GM19240 (cell line): Measurements from ENCODE around the gene MAS1.
A peak's percentile ranks its signal among the peaks of the same experiment; 100 is the strongest.
"Not testable (repeated sequence)": the region's sequence is repeated elsewhere in the genome, so short reads cannot be mapped to it uniquely, and the experiment has no call there.

Experiments
- DNase-seq: peaks from one replicate; pipeline ENCODE4 v3.0.0; 2011; ENCODE audit warnings: low spot score; ENCODE audit not compliant: insufficient read length

MAS1 gene

GRCh38 chr6:159890792-159891191, at the start of gene MAS1:
MAS1 (plus strand) TSS chr6:159890988; CDS start chr6:159906956, 15,968 bp downstream.
- no peak for DNase-seq

- no peak for DNase-seq
Measured at GRCh38 chr6:159842035-159842434, 48.8 kb upstream of the MAS1 start.

DNA sequence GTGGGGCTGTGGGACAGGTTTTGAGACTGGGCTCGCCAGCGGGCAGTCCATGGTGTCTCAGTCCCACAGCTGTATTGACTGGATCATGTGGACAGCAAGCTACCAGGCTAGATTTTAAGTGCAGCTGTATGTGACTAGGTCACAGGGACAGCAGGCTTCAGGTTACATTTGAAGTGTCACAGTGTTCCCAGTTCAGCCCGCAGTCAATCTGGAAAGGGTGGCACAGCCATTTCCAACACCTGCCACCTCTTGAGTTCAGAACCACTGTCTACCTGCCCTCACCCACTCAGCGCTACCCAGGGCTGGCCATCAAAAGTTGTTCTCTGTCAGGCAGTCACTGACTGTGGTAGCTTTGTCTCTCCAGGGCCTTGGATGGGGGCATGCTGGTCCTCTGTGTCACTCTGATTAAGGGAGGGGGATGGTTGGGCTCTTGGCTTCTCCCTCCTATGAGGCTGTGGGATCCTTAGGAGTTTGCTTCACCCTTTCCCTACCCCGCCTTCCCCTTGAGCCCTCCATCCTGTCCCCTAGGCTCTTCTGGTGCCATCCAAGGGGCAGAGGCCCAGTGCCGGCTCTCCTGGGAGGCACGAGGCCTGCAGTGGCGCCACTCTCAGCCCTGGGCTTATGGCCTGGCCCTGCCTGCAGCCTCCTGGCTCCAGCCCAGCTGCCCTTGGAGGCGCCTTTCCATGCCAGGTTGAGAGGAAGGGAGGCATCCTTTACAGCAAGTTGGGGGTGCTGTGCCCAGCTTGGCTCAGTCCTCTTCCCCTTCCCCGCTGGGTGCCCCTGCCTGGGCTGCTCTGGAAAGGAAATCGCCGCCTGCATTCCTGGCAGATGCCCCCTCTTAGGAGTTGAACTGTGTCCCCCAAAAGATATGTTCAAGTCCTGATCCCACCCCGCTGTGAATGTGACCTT, 45.8 kb upstream of the MAS1 start:
- DNase-seq = no peak

GRCh38 chr6:159848552-159848951, 42.2 kb upstream of the MAS1 start:
- not testable (repeated sequence) for DNase-seq

- DNase-seq = not testable (repeated sequence)
Measured at GRCh38 chr6:159849851-159850250, 40.9 kb upstream of the MAS1 start.

GRCh38 chr6:159852877-159853276, 37.9 kb upstream of the MAS1 start:
- DNase-seq = no peak

- no peak for DNase-seq
Measured at GRCh38 chr6:159853754-159854153, 37.0 kb upstream of the MAS1 start.

- DNase-seq = no peak
Measured at GRCh38 chr6:159854959-159855358, 35.8 kb upstream of the MAS1 start.

GRCh38 chr6:159858259-159858658, 32.5 kb upstream of the MAS1 start:
- DNase-seq = no peak

GRCh38 chr6:159860482-159860881, 30.3 kb upstream of the MAS1 start:
- no peak for DNase-seq

DNA sequence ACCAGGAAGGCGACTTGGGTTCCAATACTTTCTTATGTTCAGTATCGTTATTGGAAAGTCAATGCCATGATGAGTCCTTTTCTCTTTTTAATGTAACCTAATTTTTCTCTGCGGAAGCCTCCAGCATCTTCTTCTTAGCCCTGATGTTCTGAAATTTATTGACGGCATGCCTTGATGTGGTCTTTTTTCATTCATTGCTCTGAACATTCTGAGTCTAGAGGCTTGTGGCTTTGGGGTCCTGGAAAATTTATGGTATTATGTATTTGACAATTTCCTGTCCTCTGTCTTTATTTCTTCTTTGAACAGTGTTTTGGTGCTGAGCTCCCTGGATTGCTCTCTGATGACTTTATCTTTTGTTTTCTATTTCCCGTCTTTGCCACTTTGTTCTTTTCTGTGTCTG, 28.7 kb upstream of the MAS1 start:
- DNase-seq = no peak

DNA sequence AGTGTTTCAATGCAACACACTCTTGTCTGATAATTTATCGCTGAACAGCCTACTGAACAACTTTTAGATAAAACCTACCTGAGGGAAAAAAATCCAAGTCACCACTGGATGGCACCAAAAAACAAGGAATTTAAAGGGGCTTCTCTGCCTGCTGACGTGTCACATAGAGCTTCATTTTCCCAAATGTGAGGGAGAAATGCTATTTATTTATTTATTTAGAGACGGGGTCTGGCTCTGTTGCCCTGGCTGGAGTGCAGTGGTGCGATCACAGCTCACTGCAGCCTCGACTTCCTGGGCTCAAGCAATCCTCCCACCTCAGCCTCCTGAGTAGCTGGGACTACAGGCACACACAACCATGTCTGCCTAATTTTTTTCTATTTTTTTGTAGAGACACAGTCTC, 27.4 kb upstream of the MAS1 start:
- DNase-seq = peak; percentile 29

DNA sequence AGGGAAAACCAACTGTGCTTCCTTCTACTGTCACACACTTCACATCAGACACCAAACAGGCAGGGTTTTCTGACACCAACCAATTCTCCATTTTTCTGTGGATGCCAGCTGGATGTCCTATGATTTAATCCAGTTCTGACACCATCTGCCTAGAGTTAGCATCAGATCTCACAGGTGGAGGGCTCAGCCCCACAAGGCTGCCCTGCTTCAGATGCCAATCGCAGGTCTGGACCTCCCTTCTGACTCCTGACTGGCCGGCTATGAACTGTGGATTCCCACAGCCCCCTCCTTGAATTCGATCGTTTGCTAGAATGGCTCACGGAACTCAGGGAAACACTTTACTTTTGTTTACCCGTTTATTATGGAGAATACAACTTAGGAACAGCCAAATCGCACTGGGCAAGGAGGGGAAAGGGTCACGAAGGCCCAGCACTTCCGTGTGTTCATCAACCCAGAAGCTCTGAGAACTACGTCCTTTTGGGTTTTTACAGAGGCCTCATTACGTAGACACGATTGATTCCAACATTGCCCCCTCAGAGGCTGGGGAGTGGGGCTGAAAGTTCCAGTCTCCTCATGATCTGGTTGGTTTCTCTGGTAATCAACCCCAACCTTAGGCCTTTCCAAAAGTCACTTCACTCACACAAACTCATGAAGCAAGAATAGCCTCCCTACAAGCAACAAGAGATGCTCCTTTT, 25.4 kb upstream of the MAS1 start:
- DNase-seq = no peak

- no peak for DNase-seq
Measured at GRCh38 chr6:159866286-159867247, 24.2 kb upstream of the MAS1 start.

DNA sequence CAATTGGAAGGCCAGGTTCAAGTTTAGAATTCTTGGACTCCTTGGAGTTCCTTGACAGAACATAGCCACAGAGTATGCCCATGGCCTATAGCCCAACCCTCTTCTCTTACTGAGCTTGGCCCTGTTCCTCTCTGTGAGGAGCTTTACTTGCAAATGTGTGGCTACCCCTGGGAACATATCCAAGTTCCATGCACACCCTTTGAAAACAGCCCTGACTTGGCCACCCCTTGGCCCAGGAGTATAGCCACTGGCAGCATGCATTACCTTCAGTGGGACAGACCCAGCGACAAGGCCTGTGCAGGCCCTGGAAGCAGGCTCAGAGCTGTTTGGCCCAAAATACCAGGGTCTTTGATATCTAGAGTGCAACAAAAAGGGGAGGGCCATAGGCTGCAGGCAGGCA, 19.5 kb upstream of the MAS1 start:
- no peak for DNase-seq

GRCh38 chr6:159871906-159872305, 18.9 kb upstream of the MAS1 start:
- no peak for DNase-seq

DNA sequence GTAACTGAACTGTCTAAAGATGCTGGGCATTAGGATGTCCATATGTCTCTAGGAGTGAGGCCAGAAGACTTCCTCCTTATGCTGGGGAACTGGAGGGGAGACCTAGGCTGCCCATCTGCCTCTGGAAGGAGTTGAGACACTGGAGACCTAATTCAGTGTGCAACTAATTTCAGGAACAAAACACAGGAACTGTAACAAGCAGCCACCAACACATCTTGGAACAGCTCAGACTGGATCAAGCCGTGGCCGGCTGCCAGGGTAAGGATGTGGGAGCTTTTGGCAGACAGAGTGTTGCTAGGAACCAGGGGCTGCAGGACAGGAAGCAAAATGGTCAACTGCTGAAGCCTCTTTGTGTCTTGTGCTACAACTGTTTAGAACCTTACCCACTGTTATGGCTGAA, 16.4 kb upstream of the MAS1 start:
- no peak for DNase-seq

GRCh38 chr6:159875194-159875593, 15.6 kb upstream of the MAS1 start:
- no peak for DNase-seq

GRCh38 chr6:159876242-159876641, 14.5 kb upstream of the MAS1 start:
- no peak for DNase-seq

- DNase-seq = no peak
Measured at GRCh38 chr6:159877256-159877808, 13.5 kb upstream of the MAS1 start.

- DNase-seq = no peak
Measured at GRCh38 chr6:159878341-159878740, 12.4 kb upstream of the MAS1 start.
